Ishikawa (cell line): Measurements from ENCODE around the gene A4GALT.

ENCODE experiments used
- CEBPB ChIP-seq: IDR thresholded peaks from 2 replicates; pipeline ENCODE4 v1.6.1; 2012
- EGR1 ChIP-seq: IDR thresholded peaks from 2 replicates; pipeline ENCODE4 v1.6.1; 2012
- EP300 ChIP-seq: IDR thresholded peaks from 2 replicates; pipeline ENCODE4 v1.6.1; 2012; ENCODE audit warnings: borderline replicate concordance
- TAF1 ChIP-seq: IDR thresholded peaks from 2 replicates; pipeline ENCODE4 v1.6.1; 2012; ENCODE audit warnings: low read depth, mild to moderate bottlenecking
- TF ChIP-seq, protein P1 (sequence below): IDR thresholded peaks from 2 replicates; pipeline ENCODE4 v1.6.1; 2012
- TF ChIP-seq, protein P2 (sequence below): IDR thresholded peaks from 2 replicates; pipeline ENCODE4 v1.6.1; 2012; ENCODE audit warnings: low read depth, mild to moderate bottlenecking

DNA sequence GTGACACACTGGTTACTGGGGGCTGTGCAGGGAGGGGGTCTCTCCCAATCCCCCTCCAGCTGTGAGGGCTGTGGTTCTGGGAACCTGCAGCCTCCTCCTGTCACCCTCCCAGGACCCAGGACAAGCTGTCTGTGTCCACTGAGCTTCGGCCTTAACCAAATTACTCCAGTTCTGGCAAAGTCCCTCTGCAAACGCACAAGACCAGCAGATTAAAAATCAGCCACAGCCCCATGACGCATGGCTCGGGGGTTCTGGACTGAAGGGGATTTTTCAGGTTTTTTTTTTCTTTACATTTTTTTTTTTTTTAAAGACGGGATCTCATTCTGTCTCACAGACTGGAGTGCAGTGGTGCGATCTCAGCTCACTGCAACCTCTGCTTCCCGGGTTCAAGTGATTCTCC lies 32.2 kb upstream of the A4GALT start:
- TF ChIP-seq TAF1 (no peak), EGR1 (no peak), EP300 (no peak), CEBPB (no peak)
- TF ChIP-seq, protein P1, sequence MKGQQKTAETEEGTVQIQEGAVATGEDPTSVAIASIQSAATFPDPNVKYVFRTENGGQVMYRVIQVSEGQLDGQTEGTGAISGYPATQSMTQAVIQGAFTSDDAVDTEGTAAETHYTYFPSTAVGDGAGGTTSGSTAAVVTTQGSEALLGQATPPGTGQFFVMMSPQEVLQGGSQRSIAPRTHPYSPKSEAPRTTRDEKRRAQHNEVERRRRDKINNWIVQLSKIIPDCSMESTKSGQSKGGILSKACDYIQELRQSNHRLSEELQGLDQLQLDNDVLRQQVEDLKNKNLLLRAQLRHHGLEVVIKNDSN = no peak
- TF ChIP-seq, protein P2, sequence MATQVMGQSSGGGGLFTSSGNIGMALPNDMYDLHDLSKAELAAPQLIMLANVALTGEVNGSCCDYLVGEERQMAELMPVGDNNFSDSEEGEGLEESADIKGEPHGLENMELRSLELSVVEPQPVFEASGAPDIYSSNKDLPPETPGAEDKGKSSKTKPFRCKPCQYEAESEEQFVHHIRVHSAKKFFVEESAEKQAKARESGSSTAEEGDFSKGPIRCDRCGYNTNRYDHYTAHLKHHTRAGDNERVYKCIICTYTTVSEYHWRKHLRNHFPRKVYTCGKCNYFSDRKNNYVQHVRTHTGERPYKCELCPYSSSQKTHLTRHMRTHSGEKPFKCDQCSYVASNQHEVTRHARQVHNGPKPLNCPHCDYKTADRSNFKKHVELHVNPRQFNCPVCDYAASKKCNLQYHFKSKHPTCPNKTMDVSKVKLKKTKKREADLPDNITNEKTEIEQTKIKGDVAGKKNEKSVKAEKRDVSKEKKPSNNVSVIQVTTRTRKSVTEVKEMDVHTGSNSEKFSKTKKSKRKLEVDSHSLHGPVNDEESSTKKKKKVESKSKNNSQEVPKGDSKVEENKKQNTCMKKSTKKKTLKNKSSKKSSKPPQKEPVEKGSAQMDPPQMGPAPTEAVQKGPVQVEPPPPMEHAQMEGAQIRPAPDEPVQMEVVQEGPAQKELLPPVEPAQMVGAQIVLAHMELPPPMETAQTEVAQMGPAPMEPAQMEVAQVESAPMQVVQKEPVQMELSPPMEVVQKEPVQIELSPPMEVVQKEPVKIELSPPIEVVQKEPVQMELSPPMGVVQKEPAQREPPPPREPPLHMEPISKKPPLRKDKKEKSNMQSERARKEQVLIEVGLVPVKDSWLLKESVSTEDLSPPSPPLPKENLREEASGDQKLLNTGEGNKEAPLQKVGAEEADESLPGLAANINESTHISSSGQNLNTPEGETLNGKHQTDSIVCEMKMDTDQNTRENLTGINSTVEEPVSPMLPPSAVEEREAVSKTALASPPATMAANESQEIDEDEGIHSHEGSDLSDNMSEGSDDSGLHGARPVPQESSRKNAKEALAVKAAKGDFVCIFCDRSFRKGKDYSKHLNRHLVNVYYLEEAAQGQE = no peak
